ENCODE data around the gene SRXN1. TPM values are rescaled to one million over a fixed set of nuclear protein-coding genes. Genes with fewer than 3 reads are reported as not detected.

The SRXN1 gene
- total RNA-seq, 1 donor from 2014 or later: 20.8 TPM

DNA sequence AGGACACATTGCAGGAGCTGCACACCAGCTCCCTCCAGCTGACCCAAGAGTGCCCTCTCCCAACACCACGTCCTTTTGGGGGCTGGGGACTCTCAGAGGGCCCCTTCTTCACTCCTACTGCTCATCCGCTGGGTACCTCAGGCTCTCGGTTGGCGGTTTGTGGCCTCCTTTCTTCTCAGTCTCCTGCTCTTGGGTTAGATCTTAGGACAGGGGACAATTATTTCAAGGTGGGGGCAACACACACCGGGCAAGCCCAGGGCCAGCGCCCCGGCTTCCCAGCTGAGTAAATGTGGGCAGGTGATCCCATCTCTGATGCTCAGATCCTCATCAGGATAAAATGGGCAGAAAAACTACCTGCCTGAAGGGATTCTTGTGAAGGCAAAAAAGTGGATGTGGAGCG, 44.0 kb downstream of the SRXN1 start:
- Mint-ChIP-seq H3K36me3 (ENCODE audit: low read depth) (peaks cover 4% of the 10 kb centered on the region), H3K27me3 (ENCODE audit: low read depth) (peaks cover 45% of the 10 kb centered on the region), H3K9me3 (ENCODE audit: low read depth) (no peaks in the 10 kb centered on the region), H3K4me1 (ENCODE audit: low read depth) (peaks cover 15% of the 10 kb centered on the region), H3K4me3 (ENCODE audit: unreplicated experiment) (peak overlapping the region; percentile 6), H3K27ac (ENCODE audit: unreplicated experiment) (no peak overlapping the region)
- DNase-seq (ENCODE audit: low spot score): no peak
- TF ChIP-seq, protein P1, sequence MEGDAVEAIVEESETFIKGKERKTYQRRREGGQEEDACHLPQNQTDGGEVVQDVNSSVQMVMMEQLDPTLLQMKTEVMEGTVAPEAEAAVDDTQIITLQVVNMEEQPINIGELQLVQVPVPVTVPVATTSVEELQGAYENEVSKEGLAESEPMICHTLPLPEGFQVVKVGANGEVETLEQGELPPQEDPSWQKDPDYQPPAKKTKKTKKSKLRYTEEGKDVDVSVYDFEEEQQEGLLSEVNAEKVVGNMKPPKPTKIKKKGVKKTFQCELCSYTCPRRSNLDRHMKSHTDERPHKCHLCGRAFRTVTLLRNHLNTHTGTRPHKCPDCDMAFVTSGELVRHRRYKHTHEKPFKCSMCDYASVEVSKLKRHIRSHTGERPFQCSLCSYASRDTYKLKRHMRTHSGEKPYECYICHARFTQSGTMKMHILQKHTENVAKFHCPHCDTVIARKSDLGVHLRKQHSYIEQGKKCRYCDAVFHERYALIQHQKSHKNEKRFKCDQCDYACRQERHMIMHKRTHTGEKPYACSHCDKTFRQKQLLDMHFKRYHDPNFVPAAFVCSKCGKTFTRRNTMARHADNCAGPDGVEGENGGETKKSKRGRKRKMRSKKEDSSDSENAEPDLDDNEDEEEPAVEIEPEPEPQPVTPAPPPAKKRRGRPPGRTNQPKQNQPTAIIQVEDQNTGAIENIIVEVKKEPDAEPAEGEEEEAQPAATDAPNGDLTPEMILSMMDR (IDR thresholded peaks at IDR 0.05): no peak

DNA sequence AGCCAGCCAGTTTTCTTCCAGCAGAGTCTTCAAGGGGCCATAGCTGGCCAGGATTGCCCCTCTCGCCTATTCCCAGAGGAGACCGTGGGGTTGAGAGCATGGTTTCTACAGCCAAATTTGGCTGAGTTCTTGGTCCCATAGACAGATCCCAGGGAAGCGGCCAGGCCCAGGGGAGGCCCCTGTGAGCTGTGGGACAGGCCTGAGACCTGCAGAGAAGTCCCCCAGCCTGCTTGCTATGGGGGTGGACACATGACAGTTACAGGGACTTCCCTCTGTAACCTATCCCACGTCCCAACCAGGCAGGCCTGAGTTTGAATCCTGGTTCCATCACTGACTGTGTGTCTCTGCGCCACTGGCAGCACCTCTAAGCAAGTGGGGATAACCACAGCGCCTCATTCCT, 45.5 kb downstream of the SRXN1 start:
- H3K9me3 Mint-ChIP-seq (ENCODE audit: low read depth): no peaks in the 10 kb centered on the region
- no peak overlapping the region for H3K27ac Mint-ChIP-seq (ENCODE audit: unreplicated experiment)
- TF ChIP-seq, protein P1 (IDR thresholded peaks at IDR 0.05): no peak
- H3K27me3 Mint-ChIP-seq (ENCODE audit: low read depth): peaks cover 32% of the 10 kb centered on the region
- H3K36me3 Mint-ChIP-seq (ENCODE audit: low read depth): peaks cover 4% of the 10 kb centered on the region
- H3K4me1 Mint-ChIP-seq (ENCODE audit: low read depth): peaks cover 15% of the 10 kb centered on the region
- DNase-seq (ENCODE audit: low spot score): no peak
- no peak overlapping the region for H3K4me3 Mint-ChIP-seq (ENCODE audit: unreplicated experiment)

DNA sequence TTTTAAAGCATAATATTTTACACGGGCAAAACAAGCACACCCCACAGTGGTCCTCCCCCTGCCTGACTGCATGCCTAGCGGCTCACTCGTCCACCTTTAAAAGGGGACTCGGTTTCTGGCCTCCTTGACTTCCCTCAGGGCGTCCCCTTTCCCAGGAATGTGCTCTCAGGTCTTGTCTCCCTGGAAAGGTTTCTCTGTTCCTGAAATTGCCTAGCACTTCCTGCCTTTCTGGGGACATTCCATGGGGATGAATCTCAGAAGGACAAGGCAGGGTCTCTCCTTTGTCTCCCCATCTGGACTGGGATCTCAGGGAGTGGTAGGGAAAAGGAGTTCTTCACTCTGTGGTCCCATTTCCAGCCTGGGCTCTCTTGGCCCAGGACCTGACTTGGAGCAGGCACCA, 47.8 kb downstream of the SRXN1 start:
- H3K4me1 Mint-ChIP-seq (ENCODE audit: low read depth): peaks cover 13% of the 10 kb centered on the region
- H3K27ac Mint-ChIP-seq (ENCODE audit: unreplicated experiment): no peak overlapping the region
- no peaks in the 10 kb centered on the region for H3K9me3 Mint-ChIP-seq (ENCODE audit: low read depth)
- DNase-seq (ENCODE audit: low spot score): no peak
- peaks cover 12% of the 10 kb centered on the region for H3K27me3 Mint-ChIP-seq (ENCODE audit: low read depth)
- no peaks in the 10 kb centered on the region for H3K36me3 Mint-ChIP-seq (ENCODE audit: low read depth)
- no peak overlapping the region for H3K4me3 Mint-ChIP-seq (ENCODE audit: unreplicated experiment)
- TF ChIP-seq, protein P1 (IDR thresholded peaks at IDR 0.05): no peak

DNA sequence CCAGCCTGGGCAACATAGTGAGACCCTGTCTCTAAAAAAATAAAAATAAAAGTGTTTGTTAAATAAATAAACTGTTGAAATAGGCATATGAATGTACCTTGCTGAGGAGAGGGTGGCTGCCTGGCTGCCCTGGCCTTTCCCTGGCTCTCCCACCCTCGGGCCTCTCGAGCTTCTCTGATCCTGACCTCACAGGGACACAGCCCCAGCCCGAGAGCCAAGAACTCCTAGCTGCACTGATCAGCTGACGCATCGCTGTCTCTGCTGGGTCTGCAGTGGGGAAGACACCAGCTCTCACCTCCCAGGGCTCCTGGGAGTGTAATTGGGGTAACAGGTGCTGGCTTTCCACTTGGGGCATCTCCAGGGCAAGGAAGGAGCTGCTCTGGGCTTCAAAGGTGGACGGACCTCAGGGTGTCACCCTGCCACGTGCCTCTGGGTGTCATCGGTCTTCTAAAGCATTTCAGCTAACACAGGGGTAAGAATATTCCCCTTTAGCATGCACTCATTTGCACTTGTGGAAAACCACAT, 49.8 kb downstream of the SRXN1 start:
- H3K9me3 Mint-ChIP-seq (ENCODE audit: low read depth): no peaks in the 10 kb centered on the region
- DNase-seq (ENCODE audit: low spot score): no peak
- H3K4me3 Mint-ChIP-seq (ENCODE audit: unreplicated experiment): no peak overlapping the region
- TF ChIP-seq, protein P1 (IDR thresholded peaks at IDR 0.05): no peak
- no peak overlapping the region for H3K27ac Mint-ChIP-seq (ENCODE audit: unreplicated experiment)
- peaks cover 13% of the 10 kb centered on the region for H3K4me1 Mint-ChIP-seq (ENCODE audit: low read depth)
- H3K36me3 Mint-ChIP-seq (ENCODE audit: low read depth): no peaks in the 10 kb centered on the region
- peaks cover 9% of the 10 kb centered on the region for H3K27me3 Mint-ChIP-seq (ENCODE audit: low read depth)

- Mint-ChIP-seq H3K9me3 (ENCODE audit: low read depth) (no peaks in the 10 kb centered on the region), H3K36me3 (ENCODE audit: low read depth) (no peaks in the 10 kb centered on the region), H3K27me3 (ENCODE audit: low read depth) (peaks cover 9% of the 10 kb centered on the region), H3K4me1 (ENCODE audit: low read depth) (peaks cover 13% of the 10 kb centered on the region), H3K4me3 (ENCODE audit: unreplicated experiment) (no peak overlapping the region), H3K27ac (ENCODE audit: unreplicated experiment) (no peak overlapping the region)
- TF ChIP-seq, protein P1 (IDR thresholded peaks at IDR 0.05): no peak
- DNase-seq (ENCODE audit: low spot score): no peak
Observed at GRCh38 chr20:602111-602970, 50.7 kb downstream of the SRXN1 start.
